NCI-H446 (cell line): Measurements from ENCODE around the gene TTLL8.
"Not testable (repeated sequence)": the region's sequence is repeated elsewhere in the genome, so short reads cannot be mapped to it uniquely, and the experiment has no call there.

Source experiments
- DNase-seq, 2 experiments: peaks; one replicate each; lab custom pipeline; 2025; lab: John Stamatoyannopoulos, UW

TTLL8 gene

GRCh38 chr22:50058061-50058905 lies at the start of gene TTLL8:
TSS of gene TTLL8 (minus strand) at chr22:50058298.
- no peak for DNase-seq

GRCh38 chr22:50107529-50107928 lies 49.4 kb upstream of the TTLL8 start:
- DNase-seq, result no peak

GRCh38 chr22:50105208-50106100 lies 47.4 kb upstream of the TTLL8 start:
- no peak for DNase-seq

GRCh38 chr22:50104141-50104544 lies 46.0 kb upstream of the TTLL8 start:
- no peak for DNase-seq

GRCh38 chr22:50102946-50103345 lies 44.8 kb upstream of the TTLL8 start:
- DNase-seq, result no peak

- DNase-seq, result no peak
Observed at GRCh38 chr22:50101870-50102565, 43.9 kb upstream of the TTLL8 start.

- DNase-seq, result no peak
Observed at GRCh38 chr22:50098052-50098451, 40.0 kb upstream of the TTLL8 start.

- no peak for DNase-seq
Observed at GRCh38 chr22:50092342-50092741, 34.2 kb upstream of the TTLL8 start.

GRCh38 chr22:50091092-50091768 lies 33.1 kb upstream of the TTLL8 start:
- DNase-seq, result no peak

- no peak for DNase-seq
Observed at GRCh38 chr22:50090412-50090714, 32.3 kb upstream of the TTLL8 start.

- DNase-seq, result no peak
Observed at GRCh38 chr22:50089682-50090411, 31.7 kb upstream of the TTLL8 start, which contains the start of gene MOV10L1. TSS of gene MOV10L1 (plus strand) at chr22:50090006. CDS start at chr22:50090089, 83 bp downstream.

- DNase-seq, result no peak
Observed at GRCh38 chr22:50089231-50089630, 31.1 kb upstream of the TTLL8 start.

- no peak for DNase-seq
Observed at GRCh38 chr22:50088096-50088495, 30.0 kb upstream of the TTLL8 start.

- DNase-seq, result no peak
Observed at GRCh38 chr22:50087646-50088045, 29.5 kb upstream of the TTLL8 start.

- DNase-seq, result not testable (repeated sequence)
Observed at GRCh38 chr22:50086975-50087374, 28.9 kb upstream of the TTLL8 start.

- no peak for DNase-seq
Observed at GRCh38 chr22:50086526-50086925, 28.4 kb upstream of the TTLL8 start.

GRCh38 chr22:50085211-50085972 lies 27.3 kb upstream of the TTLL8 start, which contains the start of gene MLC1:
TSS of gene MLC1 (minus strand) at chr22:50085426. CDS start at chr22:50084902, 524 bp downstream.
- DNase-seq, result no peak

GRCh38 chr22:50084614-50085021 lies 26.5 kb upstream of the TTLL8 start:
- no peak for DNase-seq

- no peak for DNase-seq
Observed at GRCh38 chr22:50084080-50084477, 26.0 kb upstream of the TTLL8 start.

- DNase-seq, result no peak
Observed at GRCh38 chr22:50083462-50084079, 25.5 kb upstream of the TTLL8 start.
